Right ventricle myocardium inferior (tissue), 1 donor: ENCODE data around the gene SLC22A1. TPM values are rescaled to one million over a fixed set of nuclear protein-coding genes. Genes with fewer than 3 reads are reported as not detected.
"Not testable (repeated sequence)": the region's sequence is repeated elsewhere in the genome, so short reads cannot be mapped to it uniquely, and the experiment has no call there.

Experiments
- ATAC-seq: fragments of 200-7000 bp; cut with Tn5 transposase; one replicate; pipeline ENCODE4 v1.9.1; 2020; ENCODE audit warnings: mild to moderate bottlenecking, moderate library complexity
- DNase-seq: peaks from one replicate; pipeline ENCODE4 v3.0.0; 2021; ENCODE audit errors: missing footprints
- intact Hi-C: fragments of 100-400 bp; cut with DNase I; formaldehyde crosslinking; loops from one replicate; pipeline ENCODE4 v1.11.0; 2022
- total RNA-seq: library from RNA; stranded (reverse); fragmentation: NEBNext Ultra II Directional; extraction: Animal tissue kit (Norgen Biotek cat#: 25700); gene quantifications from one replicate; pipeline ENCODE4 v1.2.1, GENCODE V29; 2021
- donor health status: DM: no; HTN: yes; CAD: no; lungs with severe emphysema.

Gene SLC22A1
- total RNA-seq, 1 donor from 2014 or later, result 0.51 TPM

- intact Hi-C loops, result no loop called here
- DNase-seq (no peak), ATAC-seq (no peak)
Observed at GRCh38 chr6:160132776-160133338, 11.2 kb downstream of the SLC22A1 start.

- DNase-seq (no peak), ATAC-seq (no peak)
- intact Hi-C loops, result no loop called here
Observed at GRCh38 chr6:160133441-160134336, 12.1 kb downstream of the SLC22A1 start.

GRCh38 chr6:160134337-160134751 lies 12.7 kb downstream of the SLC22A1 start:
- intact Hi-C loops, DNase-seq, ATAC-seq: not testable (repeated sequence)

- intact Hi-C loops, result no loop called here
- no peak for DNase-seq
- ATAC-seq, result no peak
Observed at GRCh38 chr6:160134779-160135547, 13.3 kb downstream of the SLC22A1 start.

- ATAC-seq (no peak), DNase-seq (no peak)
- intact Hi-C loops, result no loop called here
Observed at GRCh38 chr6:160135907-160136655, 14.5 kb downstream of the SLC22A1 start.

GRCh38 chr6:160137130-160137988 lies 15.7 kb downstream of the SLC22A1 start:
- ATAC-seq, result no peak
- no peak for DNase-seq
- intact Hi-C loops, result no loop called here

- intact Hi-C loops, result loop anchor here (1.0 kb wide), 1 partner anchor 318 kb away; no protein-coding TSS in a partner anchor
- DNase-seq (no peak), ATAC-seq (peak; percentile 68)
Observed at GRCh38 chr6:160137989-160138835, 16.6 kb downstream of the SLC22A1 start.

GRCh38 chr6:160138839-160139419 lies 17.3 kb downstream of the SLC22A1 start:
- no peak for ATAC-seq
- no peak for DNase-seq
- intact Hi-C loops, result loop anchor here (1.0 kb wide), 1 partner anchor 317 kb away; no protein-coding TSS in a partner anchor

- no peak for DNase-seq
- intact Hi-C loops, result no loop called here
- ATAC-seq, result no peak
Observed at GRCh38 chr6:160139420-160139851, 17.8 kb downstream of the SLC22A1 start.

GRCh38 chr6:160140493-160140892 lies 18.9 kb downstream of the SLC22A1 start:
- DNase-seq, ATAC-seq, intact Hi-C loops: not testable (repeated sequence)

GRCh38 chr6:160141001-160141726 lies 19.5 kb downstream of the SLC22A1 start:
- intact Hi-C loops, result no loop called here
- ATAC-seq (no peak), DNase-seq (no peak)

GRCh38 chr6:160142115-160142715 lies 20.6 kb downstream of the SLC22A1 start:
- intact Hi-C loops, result no loop called here
- ATAC-seq (no peak), DNase-seq (no peak)

GRCh38 chr6:160146454-160147145 lies 25.0 kb downstream of the SLC22A1 start:
- intact Hi-C loops, result no loop called here
- ATAC-seq, result no peak

GRCh38 chr6:160147146-160147536 lies 25.5 kb downstream of the SLC22A1 start:
- ATAC-seq, result no peak
- intact Hi-C loops, result no loop called here
- no peak for DNase-seq

More at GRCh38 chr6:160146454-160147145, 25.0 kb downstream of the SLC22A1 start:
- no peak for DNase-seq

- ATAC-seq, result no peak
- intact Hi-C loops, result no loop called here
- DNase-seq, result no peak
Observed at GRCh38 chr6:160154471-160154870, 32.9 kb downstream of the SLC22A1 start.
